Dermis blood vessel endothelial cell (primary cell): ENCODE measurements around the gene IGSF6. TPM values are rescaled to one million over a fixed set of nuclear protein-coding genes. Genes with fewer than 3 reads are reported as not detected.
"Not testable (repeated sequence)": the region's sequence is repeated elsewhere in the genome, so short reads cannot be mapped to it uniquely, and the experiment has no call there.

Source experiments
- DNase-seq: peaks from one replicate; pipeline ENCODE4 v3.0.0; 2010
- total RNA-seq: library from RNA; depleted of rRNA; stranded (reverse); fragments of >200 nt; gene quantifications from 2 replicates; pipeline ENCODE4 v1.2.3, GENCODE V29; 2014

IGSF6 gene
- total RNA-seq, 1 donor from 2014 or later = not detected

GRCh38 chr16:21628772-21629171 is 23.6 kb downstream of the IGSF6 start:
- DNase-seq = no peak

- DNase-seq = no peak
These were observed 24.2 kb downstream of the IGSF6 start for GRCh38 chr16:21628121-21628726.

DNA sequence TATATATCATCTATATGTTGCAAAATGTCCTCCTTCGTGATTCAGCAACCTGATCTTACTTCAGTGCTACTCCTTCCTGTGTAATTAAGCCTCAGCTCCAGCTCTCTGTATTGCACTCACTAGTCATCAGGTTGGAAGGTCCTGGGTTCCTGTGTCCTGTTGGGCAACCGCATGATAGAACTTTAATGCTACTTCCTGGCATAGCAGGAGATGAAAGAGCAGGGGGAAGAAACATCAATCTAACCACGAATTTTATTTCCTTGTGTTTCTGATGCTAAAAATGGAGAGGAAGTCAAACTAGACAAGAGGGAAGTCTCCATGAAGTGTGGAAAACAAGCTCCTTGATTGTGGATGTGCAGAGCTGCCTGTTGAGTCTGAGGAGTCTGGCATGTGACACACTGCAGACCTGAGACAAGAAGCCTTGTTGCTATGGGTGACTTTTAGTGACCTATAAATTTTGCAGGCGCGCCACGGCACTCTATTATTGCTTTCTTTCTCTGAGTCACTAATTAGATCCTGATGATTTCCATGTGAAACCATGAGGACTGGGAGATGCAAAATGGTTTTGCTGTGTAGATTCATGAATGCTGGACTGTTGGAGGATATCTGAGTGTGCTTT is 25.6 kb downstream of the IGSF6 start:
- DNase-seq = peak; percentile 81

- no peak for DNase-seq
These were observed 27.4 kb downstream of the IGSF6 start for GRCh38 chr16:21625026-21625425.

DNA sequence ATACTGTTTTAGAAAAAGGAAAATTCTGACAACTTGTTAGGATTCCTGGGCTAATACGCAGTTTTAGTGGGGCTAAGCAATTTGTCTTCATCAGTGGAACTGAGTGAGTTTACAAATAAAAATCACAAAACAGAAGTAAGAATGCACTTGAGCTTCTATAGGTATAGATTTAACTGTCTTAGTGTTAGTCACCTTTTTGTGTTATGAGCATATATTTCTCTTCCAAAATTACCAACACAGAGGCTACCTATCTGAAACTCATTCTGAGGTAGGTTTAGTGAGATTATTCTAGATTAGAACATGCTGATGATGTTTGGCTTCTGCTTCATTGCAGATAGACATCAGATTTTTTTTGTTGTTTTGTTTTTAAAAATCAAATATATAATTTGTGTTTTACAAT is 29.9 kb downstream of the IGSF6 start:
- DNase-seq = no peak

DNA sequence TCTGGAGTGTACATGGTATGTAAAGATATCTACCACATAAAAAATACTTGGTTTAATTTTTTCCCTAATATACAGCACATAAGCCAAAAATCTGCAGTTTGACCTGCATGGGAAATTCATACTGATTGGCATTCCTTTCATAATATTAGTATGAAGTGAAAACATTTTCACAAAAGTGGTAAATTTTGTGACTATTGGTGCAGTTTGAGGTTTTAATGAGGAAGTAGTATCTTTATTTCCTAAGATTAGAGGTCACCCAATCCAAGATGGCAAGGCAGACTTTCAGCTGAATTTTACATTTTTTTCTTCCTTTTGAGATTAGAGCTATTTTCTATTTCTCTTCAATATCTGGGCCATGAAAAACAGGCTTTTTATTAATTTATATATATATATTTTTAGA is 31.8 kb downstream of the IGSF6 start:
- DNase-seq = no peak

GRCh38 chr16:21619765-21620425 is 32.5 kb downstream of the IGSF6 start:
- no peak for DNase-seq

DNA sequence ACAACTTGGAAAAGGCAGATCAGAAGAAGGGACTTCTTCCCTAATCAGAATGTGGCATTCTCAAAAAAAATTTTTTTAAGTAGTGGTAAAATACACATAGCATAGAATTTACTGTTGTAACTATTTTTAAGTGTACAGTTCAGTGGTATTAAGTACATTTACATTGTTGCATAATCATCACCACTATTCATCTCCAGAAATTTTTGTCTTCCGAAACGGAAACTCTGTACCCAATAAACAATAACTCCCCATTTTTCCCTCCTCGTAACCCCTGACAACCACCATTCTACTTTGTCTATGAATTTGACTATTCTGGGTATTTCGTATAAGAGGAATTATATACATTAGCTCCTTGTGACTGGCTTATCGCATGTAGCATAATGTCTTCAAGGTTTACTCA is 34.1 kb downstream of the IGSF6 start:
- DNase-seq = no peak

GRCh38 chr16:21617607-21618006 is 34.8 kb downstream of the IGSF6 start:
- no peak for DNase-seq

DNA sequence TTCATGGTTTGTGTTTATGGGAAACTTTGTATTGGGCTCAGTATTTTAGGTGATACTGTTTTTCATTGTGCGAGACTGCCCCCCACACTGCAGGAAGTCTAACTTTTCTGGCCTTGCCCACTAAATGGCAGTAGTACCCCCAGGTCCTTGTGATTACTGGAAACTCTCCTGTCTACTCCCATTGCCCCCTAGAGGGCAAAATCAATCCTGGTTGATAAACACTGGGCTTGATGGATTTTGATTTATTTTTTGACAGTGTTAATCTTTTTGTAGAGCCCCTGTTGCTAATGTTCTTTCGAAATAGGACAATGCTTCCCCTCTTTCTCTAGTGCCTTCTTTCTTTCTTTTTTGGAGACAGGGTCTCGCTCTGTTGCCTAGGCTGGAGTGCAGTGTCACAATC is 37.5 kb downstream of the IGSF6 start:
- no peak for DNase-seq

- no peak for DNase-seq
These were observed 38.6 kb downstream of the IGSF6 start for GRCh38 chr16:21613781-21614180.

GRCh38 chr16:21613361-21613760 is 39.0 kb downstream of the IGSF6 start:
- no peak for DNase-seq

DNA sequence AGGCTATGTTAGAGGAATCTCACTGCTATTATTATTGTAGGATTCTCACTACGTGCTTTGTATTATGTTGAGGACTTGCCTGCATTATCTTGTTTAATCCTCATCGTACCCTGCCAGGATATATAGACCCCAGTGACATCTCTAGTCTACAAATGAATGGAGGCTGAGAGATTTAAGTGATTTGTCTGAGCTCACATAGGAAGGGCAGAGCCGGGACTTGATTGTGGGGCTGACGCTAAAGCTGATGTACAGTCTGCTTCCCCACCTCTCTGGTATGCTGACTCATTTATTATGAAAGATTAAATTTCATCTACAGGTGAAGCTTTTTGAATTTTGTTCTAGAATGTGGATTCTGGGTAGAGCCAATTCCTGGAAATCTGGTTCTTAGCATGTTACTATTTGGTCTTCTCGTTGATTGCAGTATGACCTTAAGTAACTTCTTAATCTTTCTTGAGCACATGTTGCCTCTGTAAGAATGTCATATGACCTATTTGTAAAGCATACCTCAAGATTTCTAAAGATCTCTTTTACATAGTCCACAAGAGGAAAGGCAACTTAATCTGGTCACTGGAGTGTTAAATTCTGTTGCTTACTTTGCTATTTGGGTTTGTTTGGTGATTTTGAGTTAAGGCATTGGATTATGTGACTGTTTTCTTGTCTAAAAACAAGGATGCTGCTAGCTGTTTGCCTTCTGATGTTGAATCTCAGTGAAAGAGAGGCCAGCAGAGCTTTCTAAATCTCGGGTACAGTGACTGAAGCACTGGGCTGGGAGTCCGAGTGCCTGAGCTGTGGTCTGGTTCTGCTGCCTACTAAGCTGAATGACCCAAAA is 40.6 kb downstream of the IGSF6 start:
- DNase-seq = peak; percentile 7

GRCh38 chr16:21611198-21611555 is 41.2 kb downstream of the IGSF6 start:
- DNase-seq = no peak

DNA sequence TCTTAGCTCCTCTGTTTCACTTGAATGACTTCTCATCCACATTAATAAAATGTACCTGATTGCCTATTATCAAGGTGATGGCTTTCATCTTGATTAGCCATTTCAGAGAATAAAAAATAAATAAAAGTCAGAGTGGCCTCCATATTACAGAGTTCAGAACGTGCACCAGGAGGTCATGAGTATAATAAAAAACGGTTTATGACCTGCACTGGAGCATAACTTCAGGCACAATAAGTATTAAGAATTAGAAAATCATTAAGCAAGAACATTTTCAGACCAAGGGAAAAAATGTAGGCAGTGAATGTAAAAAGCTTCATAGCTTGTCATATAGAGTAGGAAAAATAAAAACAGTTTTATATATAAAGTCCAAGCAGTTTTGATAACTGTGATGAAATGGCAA is 41.6 kb downstream of the IGSF6 start:
- no peak for DNase-seq

DNA sequence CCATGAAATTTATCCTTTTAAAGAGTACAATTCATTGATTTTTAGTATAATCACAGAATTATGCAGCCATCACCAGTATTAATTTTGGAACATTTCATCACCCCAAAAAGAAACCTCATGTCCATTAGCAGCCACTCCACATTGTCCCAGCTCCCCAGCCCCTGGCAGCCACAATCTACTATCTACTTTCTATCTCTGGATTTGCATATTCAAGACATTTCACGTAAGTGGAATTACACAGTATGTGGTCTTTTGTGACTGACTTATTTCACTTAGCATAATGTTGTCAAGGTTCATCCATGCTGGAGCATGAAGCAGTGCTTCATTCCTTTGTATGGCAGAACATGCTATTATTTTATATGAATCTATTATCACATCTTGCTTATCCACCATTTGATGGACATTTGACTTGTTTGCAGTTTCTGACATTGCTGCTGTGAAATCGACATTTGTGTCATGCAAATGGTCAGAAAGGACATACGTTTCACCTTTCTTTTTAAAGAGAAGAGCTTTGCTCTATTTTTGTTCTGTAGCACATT is 42.3 kb downstream of the IGSF6 start:
- no peak for DNase-seq

GRCh38 chr16:21608639-21609328 is 43.6 kb downstream of the IGSF6 start:
- DNase-seq = no peak

- DNase-seq = not testable (repeated sequence)
These were observed 46.6 kb downstream of the IGSF6 start for GRCh38 chr16:21605848-21606247.

DNA sequence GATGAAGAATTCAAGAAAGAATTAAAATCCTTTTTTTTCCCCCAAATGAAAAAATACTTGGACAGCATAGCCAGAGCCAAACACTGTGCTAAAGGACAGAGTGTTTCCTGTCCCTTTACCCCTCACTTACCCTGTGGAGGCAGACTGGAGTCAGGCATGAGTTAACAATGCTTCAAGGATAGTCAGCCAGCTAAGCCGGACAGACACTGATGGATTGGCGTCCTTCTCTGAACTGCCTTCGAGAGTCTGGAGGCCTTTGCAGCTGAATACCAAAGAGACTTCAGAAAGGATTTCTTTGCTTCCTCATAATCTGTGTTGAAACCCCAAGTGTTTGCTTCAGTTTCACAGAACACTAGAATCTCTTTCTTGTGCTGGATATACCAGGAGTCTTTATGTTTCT is 48.5 kb downstream of the IGSF6 start:
- peak; percentile 37 for DNase-seq

DNA sequence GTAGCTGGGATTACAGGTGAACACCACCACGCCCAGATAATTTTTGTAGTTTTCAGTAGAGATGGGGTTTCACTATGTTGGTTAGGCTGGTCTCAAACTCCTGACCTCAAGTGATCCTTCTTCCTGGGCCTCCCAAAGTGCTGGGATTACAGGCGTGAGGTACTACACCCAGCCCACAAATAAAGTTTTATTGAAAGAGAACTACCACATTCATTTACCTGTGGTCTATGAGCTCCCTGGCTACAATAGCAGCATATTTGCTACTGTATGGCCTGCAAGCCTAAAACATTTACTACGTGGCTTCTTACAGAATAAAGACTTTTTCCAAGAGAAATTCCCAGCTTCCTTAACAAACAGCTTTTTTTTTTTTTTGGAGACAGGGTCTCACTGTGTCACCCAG is 49.6 kb downstream of the IGSF6 start:
- no peak for DNase-seq

- peak; percentile 58 for DNase-seq
These were observed 52.2 kb downstream of the IGSF6 start for GRCh38 chr16:21600031-21600773.
